GM18907 (cell line): ENCODE data around the gene AGPAT4.
A peak's percentile ranks its signal among the peaks of the same experiment; 100 is the strongest.

ENCODE experiments used
- ATAC-seq: cut with Tn5 transposase; IDR thresholded peaks from one replicate; pipeline ENCODE4 v1.9.1; 2021; ENCODE audit warnings: mild to moderate bottlenecking, moderate library complexity; ENCODE audit not compliant: unreplicated experiment

The AGPAT4 gene

GRCh38 chr6:161142957-161143296 lies 130.9 kb downstream of the AGPAT4 start:
- no peak for ATAC-seq

DNA sequence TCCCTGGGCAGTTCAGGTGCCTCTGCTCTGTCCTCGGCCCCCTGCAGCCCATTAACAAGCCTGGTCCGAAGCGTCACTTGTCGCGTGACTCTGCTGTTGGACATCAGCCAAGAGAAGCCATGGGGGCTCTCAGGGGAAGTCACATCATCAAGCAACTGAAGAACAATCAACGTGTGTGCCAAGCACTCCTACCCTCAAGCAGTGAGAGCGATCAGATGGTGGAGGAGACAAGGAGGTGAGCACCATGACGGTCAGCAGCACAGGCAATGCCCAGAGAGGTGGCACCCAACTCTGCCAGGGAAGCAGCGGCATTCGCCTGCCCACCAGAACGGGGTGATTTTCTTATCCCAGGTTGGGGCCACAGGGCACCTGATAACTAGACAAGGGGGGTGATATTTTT lies 132.7 kb downstream of the AGPAT4 start:
- ATAC-seq, result no peak

GRCh38 chr6:161140554-161140875 lies 133.3 kb downstream of the AGPAT4 start:
- no peak for ATAC-seq

DNA sequence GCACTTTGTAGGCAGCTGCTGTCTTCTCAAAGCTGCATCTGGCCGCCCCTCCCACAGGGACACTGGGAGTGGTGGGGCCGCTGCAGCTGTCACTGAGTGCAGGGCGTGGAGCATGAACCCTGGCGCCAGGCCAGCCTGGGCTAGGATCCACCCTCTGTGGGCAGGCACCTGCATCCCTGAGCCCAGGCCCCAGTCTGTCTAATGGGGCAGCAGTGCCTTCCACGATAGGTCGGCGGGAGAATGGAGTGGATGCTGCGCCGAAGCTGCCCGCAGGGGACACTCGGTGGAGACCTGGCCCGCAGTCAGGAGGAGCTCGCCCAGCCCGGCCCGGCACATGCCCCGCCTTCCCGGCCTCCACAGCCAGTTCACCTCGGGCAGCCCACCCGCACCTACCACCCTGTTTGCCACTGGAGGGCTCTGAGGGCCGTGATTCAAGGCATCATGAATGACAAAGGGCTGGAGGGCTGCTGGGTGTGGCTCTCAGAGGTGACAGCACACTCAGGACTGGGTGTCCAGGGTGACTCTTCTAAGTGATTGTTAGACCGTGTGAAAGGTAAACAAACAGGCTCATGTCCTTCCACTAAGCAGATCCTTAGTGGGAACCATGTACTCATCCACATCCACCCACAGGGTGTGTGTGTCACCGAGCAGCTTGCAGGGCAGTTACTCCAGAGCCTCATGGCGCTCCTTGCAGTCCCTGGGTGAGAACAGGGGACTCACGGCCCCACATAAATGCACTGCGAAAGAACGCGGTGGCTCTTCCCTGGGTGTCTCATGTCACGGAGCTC lies 133.9 kb downstream of the AGPAT4 start:
- no peak for ATAC-seq

DNA sequence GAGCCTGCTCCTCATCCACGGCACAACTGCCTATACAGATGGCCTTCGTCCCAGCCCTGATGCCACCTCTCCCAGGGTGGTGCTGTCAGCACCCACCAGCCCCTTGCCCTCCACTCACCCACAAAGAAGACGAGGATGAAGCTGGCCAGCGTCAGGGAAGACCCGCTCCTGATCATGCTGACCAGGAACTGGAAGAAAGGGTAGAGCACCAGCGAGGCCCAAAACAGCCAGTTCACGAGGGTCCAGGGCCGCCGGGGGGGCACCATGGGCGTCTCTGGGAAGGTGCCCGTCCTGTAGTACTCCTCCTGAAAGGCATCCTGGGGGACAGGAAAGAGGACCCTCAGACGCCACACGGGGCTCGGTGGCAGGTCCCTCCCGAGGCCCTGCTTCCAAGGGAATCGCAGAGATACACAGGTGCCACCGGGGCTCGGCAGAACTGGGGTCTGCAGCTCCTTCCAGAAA lies 134.5 kb downstream of the AGPAT4 start:
- ATAC-seq, result no peak

DNA sequence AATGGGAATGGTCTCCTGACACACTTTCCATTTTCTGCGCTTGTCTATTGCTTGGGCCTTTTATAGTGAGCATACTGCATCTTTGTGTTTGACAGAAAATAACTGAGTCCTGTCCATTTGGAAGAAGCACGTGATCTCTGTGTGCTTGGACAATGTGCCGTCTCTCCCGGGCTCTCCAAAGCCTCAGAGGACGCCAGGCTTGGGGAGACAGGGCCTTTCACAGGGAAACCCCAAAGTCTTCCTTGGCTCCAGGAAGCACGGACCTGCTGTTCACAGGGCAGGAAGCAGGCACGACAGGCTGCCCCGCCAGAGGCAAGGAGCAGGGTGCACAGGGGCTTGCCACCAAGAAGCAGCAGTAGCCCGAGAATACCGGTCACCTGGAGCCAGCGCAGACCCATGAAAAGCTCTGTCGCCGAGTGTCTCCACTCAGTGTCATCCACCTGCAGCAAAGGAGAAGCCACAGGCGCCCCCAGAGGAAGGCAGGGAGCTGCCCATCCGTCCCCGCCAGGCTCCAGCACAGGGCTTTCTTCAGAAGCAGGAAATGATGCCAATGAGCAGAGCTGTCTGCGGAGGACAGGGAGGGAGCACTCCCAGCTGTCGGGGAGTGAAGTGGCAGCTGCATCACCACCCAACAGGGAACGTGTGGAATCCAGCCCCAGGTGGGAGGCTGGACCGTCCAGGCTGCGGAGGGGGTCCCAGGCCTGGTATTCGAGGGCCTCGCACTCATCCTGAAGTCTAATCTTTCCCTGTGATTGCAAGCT lies 135.1 kb downstream of the AGPAT4 start:
- ATAC-seq, result no peak

DNA sequence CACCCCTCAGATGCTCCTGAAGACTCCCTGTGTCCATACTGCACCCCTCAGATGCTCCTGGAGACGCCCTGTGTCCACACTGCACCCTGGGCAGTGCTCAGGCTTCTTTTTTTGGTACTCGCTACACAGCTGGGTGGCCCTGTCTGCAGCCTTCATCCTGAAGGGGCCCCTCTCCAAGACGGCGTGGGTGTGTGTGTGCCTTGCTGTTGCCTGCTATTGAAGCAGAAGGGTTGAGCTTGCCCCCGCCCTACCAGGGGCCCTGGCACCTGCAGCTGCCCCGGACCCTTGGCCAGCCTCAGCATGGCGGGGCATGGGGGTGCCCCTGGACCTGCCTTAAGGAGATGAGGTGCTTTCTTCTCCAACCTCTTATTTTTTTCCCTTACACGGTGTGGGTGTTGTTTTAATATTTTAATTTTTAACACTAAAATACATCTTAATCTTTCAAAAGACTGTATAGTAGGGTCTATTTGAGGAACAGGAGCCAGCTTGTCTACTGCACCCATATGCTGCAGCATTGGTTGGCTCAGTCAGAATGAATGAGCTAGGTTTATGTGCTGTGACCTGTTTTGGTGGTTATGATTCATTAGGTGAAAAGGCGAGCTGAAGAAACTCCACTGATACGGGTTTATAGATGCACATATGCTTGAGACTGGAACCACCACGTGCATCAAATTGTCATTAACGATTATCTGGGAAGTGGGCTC lies 135.9 kb downstream of the AGPAT4 start:
- no peak for ATAC-seq

- no peak for ATAC-seq
These were observed 136.5 kb downstream of the AGPAT4 start for GRCh38 chr6:161137320-161137719.

GRCh38 chr6:161136655-161137054 lies 137.2 kb downstream of the AGPAT4 start:
- no peak for ATAC-seq

- peak; percentile 61 for ATAC-seq
These were observed 137.9 kb downstream of the AGPAT4 start for GRCh38 chr6:161135695-161136591.

- no peak for ATAC-seq
These were observed 139.1 kb downstream of the AGPAT4 start for GRCh38 chr6:161134550-161135298.

DNA sequence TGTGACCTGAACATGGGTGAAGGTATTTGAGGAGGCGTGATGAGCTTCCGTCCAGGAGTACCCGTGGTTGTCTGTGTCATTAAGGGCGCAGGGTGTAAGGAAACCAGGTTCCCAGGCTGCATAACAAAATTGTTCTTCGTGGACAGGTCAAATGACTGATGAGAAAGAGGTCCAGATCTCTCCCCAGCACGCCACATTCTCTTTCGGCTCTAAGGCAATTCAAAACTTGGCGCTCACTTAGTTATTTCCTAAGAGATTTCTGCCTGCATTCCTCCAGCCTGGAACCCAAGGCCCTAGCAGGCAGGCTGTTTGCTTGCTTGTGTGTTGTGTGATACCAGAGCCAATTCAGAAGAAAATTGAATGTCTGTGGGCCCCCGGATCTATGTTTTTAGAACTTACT lies 139.9 kb downstream of the AGPAT4 start:
- ATAC-seq, result no peak

DNA sequence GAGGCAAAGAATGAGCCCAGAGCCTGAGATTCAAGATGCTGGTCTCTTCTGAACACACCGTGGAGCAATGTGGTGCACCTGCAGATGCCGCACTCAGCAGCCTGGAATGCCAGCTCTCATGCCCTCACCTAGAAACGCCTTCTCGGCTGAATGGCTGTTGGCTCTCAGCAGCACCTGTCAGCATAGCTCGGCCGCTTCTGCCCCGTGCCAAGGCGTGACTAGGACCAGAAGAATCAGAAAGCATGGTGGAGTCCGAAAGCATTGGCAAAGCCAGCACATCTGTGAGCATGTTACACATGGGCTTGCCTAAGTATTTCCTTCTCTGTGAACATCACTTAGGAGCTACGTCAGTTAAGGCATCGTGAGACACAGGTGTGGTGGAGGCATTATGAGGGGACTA lies 141.5 kb downstream of the AGPAT4 start:
- ATAC-seq, result no peak

DNA sequence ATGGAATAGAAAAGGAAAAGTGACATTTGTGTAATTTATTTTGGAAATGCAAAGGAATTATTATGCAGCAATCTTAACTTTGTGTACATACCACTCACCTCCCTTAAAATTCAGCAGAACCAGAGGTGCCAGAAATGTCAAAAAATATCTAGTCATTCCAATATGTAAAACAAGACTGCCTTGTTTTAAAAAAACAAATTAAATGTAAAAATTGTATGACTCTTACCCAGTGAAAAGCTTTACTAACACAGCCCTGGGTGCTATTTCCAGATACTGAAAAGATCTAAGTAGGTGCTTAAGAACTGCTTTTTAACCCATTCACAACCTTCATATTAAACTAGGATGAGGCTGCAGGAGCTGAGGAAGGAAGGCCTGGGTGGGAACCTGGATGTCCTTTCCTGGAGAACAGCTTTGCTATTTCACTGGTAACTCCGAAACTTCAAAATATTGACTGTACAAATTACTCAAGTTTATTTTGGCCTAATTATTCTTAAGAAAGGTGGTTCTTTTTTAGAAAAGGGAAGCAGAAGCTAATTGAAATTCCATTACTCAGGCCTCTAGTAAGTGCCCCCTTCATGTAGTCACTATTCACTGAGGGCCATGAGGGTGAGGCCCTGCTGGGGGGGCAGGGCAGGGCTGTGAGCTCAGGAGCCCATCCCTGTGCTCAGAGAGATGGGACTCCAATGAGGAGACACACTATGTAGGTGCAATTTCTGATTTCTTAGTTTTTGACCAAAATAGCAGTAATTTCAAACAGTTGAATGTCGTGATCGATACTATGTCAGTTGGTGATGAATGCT lies 142.7 kb downstream of the AGPAT4 start:
- ATAC-seq, result no peak

GRCh38 chr6:161130541-161130940 lies 143.3 kb downstream of the AGPAT4 start:
- ATAC-seq, result no peak

DNA sequence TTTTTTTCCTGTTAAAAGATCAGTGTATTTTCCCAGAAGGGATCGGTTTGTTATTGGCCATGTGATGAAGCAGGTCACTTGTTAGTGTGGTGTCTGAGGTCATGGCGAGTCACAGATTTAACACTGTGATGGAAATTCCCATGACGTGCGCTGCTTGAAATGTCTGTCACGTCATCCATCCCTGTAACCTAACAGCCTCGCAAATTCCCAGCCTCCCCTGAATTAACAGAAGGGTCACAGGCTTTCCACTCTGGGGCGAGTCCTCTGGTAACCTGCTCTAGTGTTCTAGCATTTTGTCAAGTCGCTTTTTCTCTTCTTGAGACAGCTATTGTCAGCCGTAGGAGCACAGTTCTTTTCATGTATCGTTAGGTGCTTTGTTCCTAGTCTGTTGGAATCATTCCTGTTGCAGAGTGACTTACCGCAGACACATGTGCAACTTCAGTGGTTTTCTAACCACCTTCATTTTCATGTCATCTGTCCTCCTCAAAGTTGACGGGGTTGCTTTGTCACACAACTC lies 145.1 kb downstream of the AGPAT4 start:
- no peak for ATAC-seq

DNA sequence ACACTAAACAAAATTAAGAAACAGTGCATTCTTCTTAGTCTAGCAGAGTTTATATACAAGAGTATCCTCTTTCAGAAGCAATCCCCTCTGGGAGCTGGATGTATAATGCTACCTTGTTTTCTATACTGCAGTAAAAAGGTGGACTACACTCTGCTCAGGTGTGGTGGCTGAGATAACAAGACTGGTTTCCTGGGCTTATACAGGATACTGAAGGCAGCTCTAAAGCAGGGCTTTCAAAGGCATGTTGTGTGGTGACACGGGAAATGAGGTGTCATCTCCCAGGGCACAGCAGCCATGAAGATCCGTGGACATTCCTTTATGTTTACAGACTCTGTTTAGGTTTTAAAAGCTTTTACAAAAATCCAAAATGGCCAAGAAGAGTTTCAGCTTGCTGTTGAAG lies 145.6 kb downstream of the AGPAT4 start:
- ATAC-seq, result no peak

GRCh38 chr6:161127071-161127740 lies 146.7 kb downstream of the AGPAT4 start:
- no peak for ATAC-seq

DNA sequence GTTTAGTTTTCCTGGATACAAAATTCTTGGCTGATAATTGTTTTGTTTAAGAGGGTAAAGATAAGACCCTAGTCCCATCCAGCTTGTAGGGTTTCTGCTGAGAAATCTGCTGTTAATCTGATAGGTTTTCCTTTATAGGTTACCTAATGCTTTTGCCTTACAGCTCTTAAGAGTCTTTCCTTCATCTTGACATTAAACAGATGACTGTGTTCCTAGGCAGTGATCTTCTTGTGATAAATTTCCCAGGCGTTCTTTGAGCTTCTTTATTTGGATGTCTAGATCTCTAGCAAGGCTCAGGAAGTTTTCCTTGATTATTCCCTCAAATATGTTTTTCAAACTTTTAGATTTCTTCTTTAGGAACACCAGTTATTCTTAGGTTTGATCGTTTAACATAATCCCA lies 148.3 kb downstream of the AGPAT4 start:
- no peak for ATAC-seq
